ENCODE measurements around the gene MMP7. TPM values are rescaled to one million over a fixed set of nuclear protein-coding genes. Genes with fewer than 3 reads are reported as not detected.
A peak's percentile ranks its signal among the peaks of the same experiment; 100 is the strongest.
"Not testable (repeated sequence)": the region's sequence is repeated elsewhere in the genome, so short reads cannot be mapped to it uniquely, and the experiment has no call there.

MMP7 gene
- total RNA-seq, 1 donor from 2014 or later: 1.5 TPM

DNA sequence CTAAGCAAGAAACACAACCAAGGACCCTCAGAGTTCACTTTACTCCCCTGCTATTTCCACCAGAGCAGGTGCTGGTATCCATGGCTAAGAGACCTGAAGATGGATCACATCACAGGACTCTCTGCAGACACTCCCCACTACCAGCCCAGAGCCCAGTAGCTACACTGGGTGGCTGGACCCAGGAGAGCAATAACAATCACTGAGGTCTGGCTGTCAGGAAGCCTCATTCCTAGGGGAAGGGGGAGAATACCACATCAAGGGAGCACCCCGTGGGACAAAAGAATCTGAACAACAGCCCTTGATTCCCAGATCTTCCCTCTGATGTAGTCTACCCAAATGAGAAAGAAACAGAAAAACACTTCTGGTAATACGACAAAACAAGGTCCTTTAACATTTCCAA, 9.0 kb upstream of the MMP7 start:
- ATAC-seq (no peak), DNase-seq (ENCODE audit: low spot score) (no peak)

DNA sequence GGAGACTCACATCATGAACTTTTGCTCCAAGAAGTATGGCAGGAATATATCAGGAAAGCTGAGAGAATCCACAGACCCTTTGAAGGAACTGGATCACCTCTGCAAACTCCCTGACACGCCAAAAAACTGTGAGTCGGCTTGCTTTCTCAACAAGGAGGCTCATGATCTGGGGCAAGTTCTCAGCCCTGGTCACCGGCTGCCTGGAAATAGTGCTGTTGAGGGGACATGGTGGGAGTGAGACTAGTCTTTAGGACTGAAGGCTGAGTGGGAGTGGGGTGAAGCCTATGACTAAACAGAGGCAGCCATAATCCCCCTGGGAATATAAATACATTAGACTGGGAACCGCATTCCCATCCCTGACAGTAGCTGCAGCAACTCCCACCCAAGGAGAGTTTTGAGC, 8.4 kb upstream of the MMP7 start:
- ATAC-seq (no peak), DNase-seq (ENCODE audit: low spot score) (no peak)

DNA sequence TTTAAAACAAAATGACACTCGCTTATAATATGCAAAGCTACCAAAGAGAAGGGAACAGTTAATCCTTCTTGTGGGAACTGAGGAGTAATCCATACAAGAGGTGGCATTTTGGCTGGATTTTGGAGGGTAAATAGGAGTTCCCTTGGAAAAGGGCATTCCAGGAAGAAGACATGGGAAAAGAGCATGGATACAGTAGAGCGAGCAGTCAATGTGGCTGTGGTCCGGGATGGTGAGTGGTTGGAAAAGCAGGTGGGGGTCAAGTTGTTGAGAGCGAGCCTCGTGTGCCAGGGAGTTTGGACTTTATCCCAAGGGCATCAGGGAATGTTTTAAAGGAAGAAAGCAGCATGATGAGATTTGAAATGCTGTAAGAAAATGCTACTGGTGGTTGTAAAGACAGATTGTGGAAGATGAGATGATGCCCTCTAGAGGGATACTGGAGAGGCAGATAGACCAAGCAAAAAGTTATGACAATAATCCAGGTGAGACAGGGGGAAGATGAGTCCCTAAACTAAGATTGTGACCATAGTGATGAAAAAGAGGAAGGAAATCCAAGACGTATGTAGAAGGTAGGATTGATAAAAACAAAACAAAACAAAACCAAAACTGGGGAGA, 3.8 kb upstream of the MMP7 start:
- DNase-seq (ENCODE audit: low spot score) (no peak), ATAC-seq (peak; percentile 36)

DNA sequence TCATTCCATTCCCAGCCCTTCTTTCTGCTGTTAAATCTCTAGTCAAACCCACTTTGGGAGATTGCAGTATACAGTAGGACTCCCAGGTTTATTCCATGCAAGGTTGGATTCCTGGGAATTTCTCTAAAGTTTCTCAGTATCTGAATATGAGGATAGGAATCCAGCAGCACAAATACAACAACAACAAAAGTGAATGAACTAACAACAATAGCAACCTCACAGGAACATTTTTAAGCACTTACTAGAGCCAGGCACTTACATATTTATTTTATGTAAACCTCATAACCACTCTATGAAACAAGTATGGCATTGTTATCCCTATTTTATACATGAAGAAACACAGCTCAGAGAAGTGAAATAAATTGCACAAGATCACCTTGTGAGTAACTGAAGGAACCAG, 1.9 kb downstream of the MMP7 start:
- no peak for ATAC-seq
- no peak for DNase-seq (ENCODE audit: low spot score)

DNA sequence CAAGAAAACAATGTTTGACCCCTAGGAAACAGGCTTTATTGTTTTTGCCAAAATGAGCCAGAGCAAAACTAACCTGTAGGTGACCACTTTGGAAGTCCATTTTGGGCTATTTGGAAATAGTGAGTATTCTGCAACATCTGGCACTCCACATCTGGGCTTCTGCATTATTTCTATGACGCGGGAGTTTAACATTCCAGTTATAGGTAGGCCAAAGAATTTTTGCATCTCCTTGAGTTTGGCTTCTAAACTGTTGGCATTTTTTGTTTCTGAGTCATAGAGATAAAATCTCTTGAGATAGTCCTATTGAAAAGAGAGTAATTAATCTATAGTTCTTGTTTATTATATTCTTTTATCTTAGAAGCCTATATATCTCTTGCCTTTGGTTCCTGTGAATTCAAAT, 2.9 kb downstream of the MMP7 start:
- DNase-seq (ENCODE audit: low spot score): no peak
- no peak for ATAC-seq

DNA sequence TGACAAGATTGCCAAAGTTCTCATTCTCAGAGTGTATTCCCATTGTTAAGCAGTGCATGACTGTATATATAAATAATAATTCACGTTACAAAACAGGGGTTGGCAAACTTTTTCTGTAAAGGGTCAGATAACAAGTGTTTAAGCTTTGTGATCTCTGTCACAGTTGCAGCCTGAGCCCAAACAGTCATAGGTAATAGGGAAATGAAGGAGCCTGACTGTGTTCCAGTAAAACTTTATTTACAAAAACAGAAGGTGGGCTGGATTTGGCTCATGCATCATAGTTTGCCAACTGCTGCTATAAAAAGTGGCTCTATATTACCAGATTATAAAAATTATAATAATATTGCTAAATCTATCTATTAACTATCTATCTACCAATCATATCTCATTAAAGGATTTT, 3.5 kb downstream of the MMP7 start:
- no peak for ATAC-seq

DNA sequence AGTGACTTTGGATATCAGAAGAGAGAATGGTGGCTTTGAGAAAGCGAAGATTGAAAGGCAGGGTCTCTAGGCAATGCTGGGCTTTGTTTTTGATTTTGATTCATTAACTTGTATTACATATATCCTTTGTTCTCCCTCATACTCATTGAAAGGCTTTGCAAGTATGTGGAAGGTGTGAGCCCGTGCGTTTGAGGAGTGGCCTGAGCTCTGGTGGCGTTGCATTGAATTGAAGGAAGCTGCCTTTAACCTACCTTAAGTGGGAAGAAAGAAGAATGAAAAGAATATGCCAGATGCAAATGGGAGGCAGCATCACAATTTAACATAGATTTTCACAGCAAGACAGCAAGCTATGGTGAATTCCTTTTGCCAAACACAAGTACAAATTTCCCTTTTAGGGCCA, 6.7 kb downstream of the MMP7 start:
- ATAC-seq (no peak), DNase-seq (ENCODE audit: low spot score) (no peak)

More for the DNA sequence above, 3.5 kb downstream of the MMP7 start:
- DNase-seq (ENCODE audit: low spot score): no peak

DNA sequence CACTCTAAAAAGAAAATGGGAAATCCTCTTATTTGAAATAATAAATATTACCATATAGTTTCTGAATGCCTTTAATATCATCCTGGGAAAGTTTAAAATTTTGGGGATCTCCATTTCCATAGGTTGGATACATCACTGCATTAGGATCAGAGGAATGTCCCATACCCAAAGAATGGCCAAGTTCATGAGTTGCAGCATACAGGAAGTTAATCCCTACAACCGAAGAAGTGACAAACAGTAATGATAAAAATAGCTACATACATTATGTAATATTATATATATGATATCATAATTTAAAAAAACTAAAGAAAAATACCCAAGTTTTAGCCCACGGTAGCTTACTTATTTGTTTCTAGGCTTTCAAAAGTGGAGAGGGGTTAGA, 7.4 kb downstream of the MMP7 start:
- ATAC-seq (no peak), DNase-seq (ENCODE audit: low spot score) (no peak)

DNA sequence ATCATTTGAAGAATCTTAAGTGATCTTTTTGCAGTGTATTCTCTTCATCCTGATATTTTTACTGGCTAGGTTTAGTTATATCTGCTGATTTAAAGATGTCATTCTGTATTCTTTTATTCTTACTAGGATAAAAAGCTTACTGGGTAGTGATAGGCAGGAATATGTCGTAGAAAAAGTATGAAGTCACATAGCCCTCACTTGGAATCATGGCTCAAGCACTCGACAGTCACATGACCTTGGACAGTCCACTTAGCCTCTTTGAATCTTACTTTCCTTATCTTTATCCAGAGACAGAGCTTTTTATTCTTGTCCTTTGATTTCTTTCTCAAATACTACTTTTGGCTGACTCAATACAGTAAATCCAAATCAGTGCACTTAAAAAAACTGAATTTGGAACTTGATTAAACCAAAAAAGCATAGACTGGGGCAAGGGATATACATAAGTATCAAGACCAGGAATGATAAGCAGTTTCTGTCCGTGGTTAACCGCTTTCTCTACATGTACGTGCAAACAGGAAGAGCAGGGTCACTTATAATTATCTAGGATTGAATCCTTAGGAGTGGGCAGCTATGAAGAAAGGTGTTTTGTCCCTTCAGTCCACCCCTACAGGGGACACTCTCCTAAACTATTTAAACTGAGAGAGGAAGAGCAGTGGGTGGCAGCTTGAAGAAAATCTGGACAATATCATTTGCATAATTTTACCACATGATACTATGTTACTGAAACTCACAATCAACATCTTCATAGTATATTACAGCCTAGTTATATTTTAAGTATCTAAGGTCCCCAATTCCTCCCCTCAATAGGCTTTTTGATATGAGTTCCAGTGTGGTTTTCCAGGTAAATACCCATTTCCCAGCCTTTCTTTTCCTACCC, 8.0 kb downstream of the MMP7 start:
- ATAC-seq: no peak
- no peak for DNase-seq (ENCODE audit: low spot score)

DNA sequence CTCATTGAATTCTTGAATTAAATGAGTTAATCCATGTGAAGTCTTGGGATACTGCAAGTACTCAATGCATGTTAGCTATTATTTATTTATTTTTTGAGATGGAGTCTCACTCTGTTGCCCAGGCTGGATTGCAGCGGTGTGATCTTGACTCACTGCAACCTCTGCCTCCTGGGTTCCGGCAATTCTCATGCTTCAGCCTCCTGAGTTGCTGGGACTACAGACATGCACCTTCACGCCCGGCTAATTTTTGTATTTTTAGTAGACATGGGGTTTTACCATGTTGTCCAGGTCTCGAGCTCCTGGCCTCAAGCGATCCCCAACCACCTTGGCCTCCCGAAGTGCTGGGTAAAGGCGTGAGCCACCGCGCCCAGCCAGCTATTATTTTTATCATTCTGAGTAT, 9.4 kb downstream of the MMP7 start:
- no peak for DNase-seq (ENCODE audit: low spot score)
- no peak for ATAC-seq

DNA sequence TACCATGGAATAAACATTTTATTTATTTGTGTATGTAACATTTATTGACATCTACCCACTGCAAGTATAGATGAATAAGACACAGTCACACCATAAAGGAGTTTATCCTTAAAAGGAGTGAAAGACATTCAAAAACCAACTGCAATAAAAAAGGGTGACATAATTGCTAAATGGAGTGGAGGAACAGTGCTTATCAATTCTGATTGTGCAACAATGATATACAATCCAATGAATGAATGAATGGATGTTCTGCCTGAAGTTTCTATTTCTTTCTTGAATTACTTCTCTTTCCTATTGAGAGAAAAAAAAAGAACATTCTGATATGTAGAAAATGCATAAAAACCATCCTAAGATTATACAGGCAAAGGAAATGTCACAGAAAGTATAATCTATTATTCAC, 10.0 kb downstream of the MMP7 start:
- ATAC-seq: no peak
- DNase-seq (ENCODE audit: low spot score): no peak

DNA sequence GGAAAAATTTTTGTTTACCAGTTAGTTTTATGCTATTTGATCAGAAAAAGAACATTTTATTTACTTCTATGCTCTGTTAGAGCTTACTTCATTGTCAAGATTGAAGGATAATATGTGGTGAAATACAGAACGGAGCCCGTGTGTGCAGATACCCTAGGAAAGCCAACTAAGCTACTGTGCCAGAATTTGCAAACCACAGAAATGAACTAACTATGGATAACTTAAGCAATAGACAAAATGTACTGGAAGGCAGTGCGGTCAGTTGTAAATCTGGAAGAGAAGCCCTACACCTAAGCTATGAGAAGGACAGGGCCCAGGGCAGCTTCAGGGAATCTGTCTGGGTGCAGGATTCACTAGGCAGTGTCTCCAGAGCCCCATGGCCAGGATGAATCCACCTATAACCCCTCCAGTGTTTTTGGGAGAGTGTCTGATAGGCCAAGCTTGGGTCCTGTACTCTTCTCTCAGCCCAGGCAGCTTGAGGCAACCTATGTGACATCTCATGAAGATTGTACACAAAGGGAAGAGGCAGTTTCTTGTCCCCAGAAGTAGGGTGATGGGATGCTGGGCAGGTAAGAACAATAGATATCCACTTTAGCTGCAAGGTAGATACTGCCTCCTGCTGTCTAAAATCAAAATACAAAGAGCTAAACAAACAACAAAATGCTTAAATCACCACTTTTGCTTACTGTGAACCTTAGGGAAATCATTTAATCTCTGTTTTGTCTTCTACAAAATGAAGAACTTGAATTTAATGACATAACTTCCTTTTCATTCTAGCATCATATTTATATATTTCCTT, 12.1 kb downstream of the MMP7 start:
- no peak for ATAC-seq
- no peak for DNase-seq (ENCODE audit: low spot score)

DNA sequence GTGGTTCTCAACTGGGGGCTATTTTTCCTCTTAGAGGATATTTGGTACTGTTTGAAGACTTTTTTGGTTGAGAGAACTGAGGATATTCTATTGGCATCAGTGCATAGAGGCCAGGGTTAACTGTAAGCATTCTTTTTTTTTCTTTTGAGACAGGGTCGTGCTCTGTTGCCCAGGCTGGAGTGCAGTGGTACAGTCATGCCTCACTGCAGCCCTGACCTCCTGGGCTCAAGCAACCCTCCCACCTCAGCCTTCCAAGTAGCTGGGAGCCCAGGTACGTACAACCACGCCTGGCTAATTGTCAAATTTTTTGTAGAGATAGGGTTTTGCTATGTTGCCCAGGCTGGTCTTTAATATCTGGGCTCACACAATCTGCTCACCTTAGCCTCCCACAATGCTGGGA, 12.9 kb downstream of the MMP7 start:
- DNase-seq (ENCODE audit: low spot score): no peak
- ATAC-seq: no peak

DNA sequence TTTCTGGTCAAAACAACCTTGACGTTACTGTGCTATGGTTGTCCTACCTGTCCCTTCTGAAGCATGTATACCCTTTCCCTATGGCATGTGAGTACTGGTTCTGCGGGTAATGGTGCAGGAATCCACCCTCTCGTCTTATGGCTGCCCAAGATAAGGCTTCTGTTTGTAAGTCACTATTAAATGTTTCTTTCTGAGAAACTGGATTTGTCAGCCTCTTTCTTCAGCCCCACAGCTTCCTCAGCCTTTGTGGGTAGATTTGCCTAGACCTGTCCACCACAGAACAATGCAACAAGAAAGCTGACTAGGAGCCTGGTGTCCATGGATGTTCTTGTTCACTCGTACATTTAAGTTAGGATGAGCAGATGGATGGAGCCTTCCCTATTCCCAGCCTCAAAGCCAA, 14.4 kb downstream of the MMP7 start:
- DNase-seq (ENCODE audit: low spot score) (no peak), ATAC-seq (no peak)

DNA sequence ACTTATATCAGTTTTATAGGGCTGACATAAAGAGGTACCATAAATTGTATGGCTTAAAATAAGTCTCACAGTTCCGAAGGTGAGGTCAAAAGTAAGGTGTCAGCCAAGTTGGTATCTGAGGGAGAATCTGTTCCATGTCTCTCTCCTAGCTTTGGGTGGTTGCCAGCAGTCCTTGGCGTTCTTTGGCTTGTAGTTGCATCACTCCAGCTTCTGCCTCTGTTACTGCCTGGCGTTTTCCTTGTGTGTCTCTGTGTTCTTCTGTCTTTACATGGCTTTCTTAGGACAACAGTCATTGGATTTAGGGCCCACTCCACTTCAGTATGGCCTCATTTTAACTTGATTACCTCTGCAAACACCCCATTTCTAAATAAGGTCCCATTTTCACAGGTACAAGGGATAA, 16.7 kb downstream of the MMP7 start:
- DNase-seq (ENCODE audit: low spot score) (peak; percentile 73), ATAC-seq (peak; percentile 81)

DNA sequence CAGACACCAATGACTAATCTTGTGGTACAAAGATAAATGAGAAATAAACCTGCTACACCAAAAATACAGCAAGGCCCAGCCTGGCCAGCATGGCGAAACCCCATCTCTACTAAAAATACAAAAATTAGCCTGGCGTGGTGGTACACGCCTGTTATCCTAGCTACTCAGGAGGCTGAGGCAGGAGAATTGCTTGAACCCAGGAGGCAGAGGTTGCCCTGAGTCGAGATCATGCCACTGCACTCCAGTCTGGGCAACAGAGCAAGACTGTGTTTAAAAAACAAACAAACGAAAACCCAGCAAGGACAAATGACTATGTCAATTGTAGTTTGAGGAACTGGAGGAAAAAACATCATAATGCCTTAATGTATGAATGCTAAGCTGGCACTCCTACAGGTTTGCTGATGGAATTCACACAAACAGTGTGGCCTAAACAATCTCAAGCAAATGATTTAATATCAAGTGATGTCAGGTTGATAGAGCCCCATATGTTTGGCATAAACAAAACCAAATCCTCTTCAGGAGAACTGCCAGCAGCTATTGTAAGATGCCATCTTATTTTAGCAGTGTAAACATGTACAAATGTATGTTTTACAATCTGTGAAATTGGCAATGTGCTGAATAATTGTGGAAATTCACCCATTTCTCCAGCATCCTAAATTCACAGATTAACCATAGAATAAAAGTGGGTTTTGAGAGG, 20.0 kb downstream of the MMP7 start:
- ATAC-seq (no peak), DNase-seq (ENCODE audit: low spot score) (no peak)

DNA sequence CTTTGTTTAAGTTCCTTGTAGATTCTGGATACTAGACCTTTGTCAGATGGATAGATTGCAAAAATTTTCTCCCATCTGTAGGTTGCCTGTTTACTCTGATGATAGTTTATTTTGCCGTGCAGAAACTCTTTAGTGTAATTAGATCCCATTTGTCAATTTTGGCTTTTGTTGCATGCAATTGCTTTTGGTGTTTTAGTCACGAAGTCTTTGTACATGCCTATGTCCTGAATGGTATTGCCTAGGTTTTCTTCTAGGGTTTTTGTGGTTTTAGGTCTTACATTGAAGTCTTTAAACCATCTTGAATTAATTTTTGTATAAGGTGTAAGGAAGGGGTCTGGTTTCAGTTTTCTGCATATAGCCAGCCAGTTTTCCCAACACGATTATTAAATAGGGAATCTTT, 27.7 kb downstream of the MMP7 start:
- not testable (repeated sequence) for DNase-seq (ENCODE audit: low spot score); ATAC-seq

DNA sequence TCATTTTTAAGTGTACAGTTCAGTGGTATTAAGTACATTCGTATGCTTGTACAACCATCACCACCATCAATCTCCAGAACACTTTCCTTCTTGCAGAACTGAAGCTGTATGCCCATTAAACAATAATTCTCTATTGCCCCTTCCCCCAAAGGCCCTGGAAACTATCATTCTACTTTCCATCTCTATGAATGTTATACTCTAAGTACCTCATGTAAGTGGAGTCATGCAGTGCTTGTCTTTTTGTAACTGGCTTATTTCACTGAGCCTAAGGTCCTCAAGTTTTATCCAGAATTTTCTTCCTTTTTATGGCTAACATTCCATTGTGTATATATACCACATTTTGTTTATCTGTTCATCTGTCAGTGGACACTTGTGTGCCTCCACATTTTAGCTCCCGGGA, 29.7 kb downstream of the MMP7 start:
- ATAC-seq (no peak), DNase-seq (ENCODE audit: low spot score) (no peak)

DNA sequence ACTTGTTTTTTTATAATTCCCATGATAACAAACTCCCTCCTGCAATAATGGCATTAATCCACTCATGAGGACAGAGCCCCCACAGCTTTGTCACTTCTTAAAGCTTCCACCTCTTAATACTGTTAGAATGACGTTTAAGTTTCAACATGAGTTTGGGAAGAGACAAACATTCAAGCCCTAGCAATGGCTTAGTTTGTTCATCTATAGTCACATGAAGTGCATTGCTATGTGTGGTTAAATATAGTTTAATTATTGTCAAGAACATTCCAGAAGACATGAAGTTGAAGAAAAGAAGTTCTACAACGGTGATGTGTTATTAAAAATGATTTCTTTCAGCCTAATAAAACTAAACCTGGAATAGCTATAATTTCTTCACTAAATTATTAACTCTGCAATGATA, 30.6 kb downstream of the MMP7 start:
- no peak for ATAC-seq
- DNase-seq (ENCODE audit: low spot score): no peak

DNA sequence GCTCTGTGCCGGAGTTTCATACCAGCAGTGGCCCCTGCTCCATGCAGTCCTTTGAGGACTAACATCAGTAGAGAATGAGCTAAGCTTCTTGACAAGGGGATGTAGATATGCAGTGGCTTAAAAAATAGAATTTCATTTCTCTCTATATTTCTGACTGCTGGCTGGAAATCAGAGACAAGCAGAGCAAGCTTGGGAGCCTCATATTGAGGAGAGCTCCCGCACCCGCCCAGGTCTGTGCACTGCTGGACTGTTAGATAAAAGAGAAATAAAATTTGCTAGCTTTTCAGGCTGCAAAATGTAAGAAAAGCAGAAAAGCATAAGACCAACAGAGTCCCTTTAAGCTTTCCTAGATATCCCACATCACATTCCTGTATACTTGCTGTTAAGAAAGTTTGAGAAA, 31.4 kb downstream of the MMP7 start:
- ATAC-seq (no peak), DNase-seq (ENCODE audit: low spot score) (no peak)

DNA sequence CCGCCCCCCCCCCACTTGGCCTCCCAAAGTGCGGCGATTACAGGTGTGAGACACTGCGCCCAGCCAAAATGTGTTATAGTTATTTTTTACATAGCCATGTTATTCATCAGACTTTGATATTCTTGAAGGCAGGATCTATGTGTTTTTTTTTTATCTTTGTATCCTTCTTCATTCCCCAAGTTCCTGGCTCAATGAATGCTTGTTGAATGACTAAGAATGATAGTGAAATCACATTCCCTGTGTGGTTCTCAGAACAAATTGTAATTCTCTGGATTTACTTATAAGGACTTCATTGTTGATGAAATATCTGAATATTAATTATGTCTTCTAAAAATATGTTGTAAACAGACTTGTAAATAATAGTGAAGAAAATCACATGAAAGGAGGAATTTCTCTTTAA, 33.5 kb downstream of the MMP7 start:
- DNase-seq (ENCODE audit: low spot score) (no peak), ATAC-seq (no peak)

Measured in left lobe of liver (tissue), 2 donors.